B cell (primary cell): ENCODE results near the gene ADORA2A. TPM values are rescaled to one million over a fixed set of nuclear protein-coding genes. Genes with fewer than 3 reads are reported as not detected.

ENCODE experiments used
- ATAC-seq: fragments of 200-7000 bp; cut with Tn5 transposase; one replicate; pipeline ENCODE4 v1.10.0; 2021; ENCODE audit warnings: low read depth, mild to moderate bottlenecking, moderate number of reproducible peaks, moderate library complexity
- CTCF ChIA-PET: fragments of 350-600 bp; sonication (Branson Sonifier 250); formaldehyde crosslinking; loops from one replicate; lab custom pipeline; 2021; ENCODE audit warnings: antibody characterized with exemption, inconsistent platforms; lab: Charles Lee
- POLR2A ChIA-PET: fragments of 350-600 bp; sonication (Branson Sonifier 250); formaldehyde crosslinking; loops from one replicate; lab custom pipeline; 2021; ENCODE audit warnings: antibody characterized with exemption; lab: Charles Lee
- DNase-seq: peaks from one replicate; pipeline ENCODE4 v3.0.0; 2013
- H2AFZ ChIP-seq: 2 replicates; pipeline ENCODE4 v1.6.1; 2012; ENCODE audit warnings: mild to moderate bottlenecking, low read depth, low read length; ENCODE audit not compliant: insufficient read depth, poor library complexity, severe bottlenecking
- H3K27ac ChIP-seq, 2 donors: 1 replicate in 1 of 2; 2 replicates in 1 of 2; pipeline ENCODE4 v1.5.1; 2012 to 2013; ENCODE audit warnings: low read length in 2 of 2, mild to moderate bottlenecking in 2 of 2, moderate library complexity in 1 of 2
- H3K27me3 ChIP-seq, 4 experiments: fragments of 200-600 bp in 1 of 4; sonication (generic) in 1 of 4; replicated peaks in 1 of 4; 1 replicate in 2 of 4; 2 replicates in 2 of 4; pipeline versions ENCODE4 v1.6.1 to v1.7.0; 2013 to 2016; ENCODE audit warnings: low read length in 3 of 4, mild to moderate bottlenecking in 2 of 4, mixed read lengths in 1 of 4, moderate library complexity in 1 of 4; ENCODE audit not compliant: insufficient read depth in 4 of 4, control insufficient read depth in 3 of 4; ENCODE audit errors: control extremely low read depth in 1 of 4
- H3K36me3 ChIP-seq, 2 experiments: replicated peaks in 1 of 2; 1 replicate in 1 of 2; 2 replicates in 1 of 2; pipeline versions ENCODE4 v1.6.1 to v1.7.1; 2013; ENCODE audit warnings: low read length in 1 of 2; ENCODE audit not compliant: insufficient read depth in 2 of 2, control insufficient read depth in 1 of 2; ENCODE audit errors: control extremely low read depth in 1 of 2, extremely low read depth in 1 of 2
- H3K4me1 ChIP-seq, 2 donors: fragments of 200-600 bp in 1 of 2; sonication (generic) in 1 of 2; 1 replicate in 1 of 2; 2 replicates in 1 of 2; pipeline versions ENCODE4 v1.5.1 to v1.6.1; 2013 to 2017; ENCODE audit warnings: low read length in 2 of 2; ENCODE audit not compliant: control insufficient read depth in 2 of 2, insufficient read depth in 2 of 2
- H3K4me2 ChIP-seq: replicated peaks from 2 replicates; pipeline ENCODE3; 2012; ENCODE audit warnings: mild to moderate bottlenecking, low read depth, low read length; ENCODE audit not compliant: poor library complexity, severe bottlenecking
- H3K4me3 ChIP-seq, 5 experiments: fragments of 200-600 bp in 1 of 5; sonication (generic) in 1 of 5; 1 replicate in 3 of 5; 2 replicates in 2 of 5; pipeline versions ENCODE4 v1.5.1 to v1.7.0; 2011 to 2016; ENCODE audit warnings: low read length in 4 of 5, mild to moderate bottlenecking in 4 of 5, low read depth in 2 of 5, control low read depth in 1 of 5, moderate library complexity in 1 of 5; ENCODE audit not compliant: insufficient read depth in 1 of 5; ENCODE audit errors: control extremely low read depth in 1 of 5, extremely low read depth in 1 of 5
- H3K79me2 ChIP-seq: fragments of 200-600 bp; sonication (generic); one replicate; pipeline ENCODE4 v1.6.0; 2016; ENCODE audit warnings: low read length; ENCODE audit not compliant: control insufficient read depth, insufficient read depth
- H3K9ac ChIP-seq: fragments of 200-600 bp; sonication (generic); 2 replicates; pipeline ENCODE4 v1.6.1; 2017; ENCODE audit warnings: mild to moderate bottlenecking, low read length, moderate library complexity
- H3K9me3 ChIP-seq, 3 donors: one replicate each; pipeline versions ENCODE4 v1.6.1 to v1.7.1; 2013; ENCODE audit warnings: low read length in 2 of 3; ENCODE audit not compliant: control insufficient read depth in 2 of 3, insufficient read depth in 1 of 3; ENCODE audit errors: control extremely low read depth in 1 of 3
- H4K20me1 ChIP-seq: 2 replicates; pipeline ENCODE4 v1.6.0; 2012; ENCODE audit warnings: mild to moderate bottlenecking, low read length; ENCODE audit not compliant: insufficient read depth, control insufficient read depth, poor library complexity, severe bottlenecking
- H3K27ac Mint-ChIP-seq: one replicate; pipeline ENCODE4 v1.8.0; 2021; ENCODE audit warnings: mixed read lengths
- H3K27me3 Mint-ChIP-seq: one replicate; pipeline ENCODE4 v1.8.0; 2021; ENCODE audit warnings: mixed read lengths
- H3K4me1 Mint-ChIP-seq: one replicate; pipeline ENCODE4 v1.8.0; 2021; ENCODE audit warnings: mixed read lengths
- H3K4me3 Mint-ChIP-seq: one replicate; pipeline ENCODE4 v1.8.0; 2021; ENCODE audit warnings: mixed read lengths
- H3K9me3 Mint-ChIP-seq: one replicate; pipeline ENCODE4 v1.8.0; 2022; ENCODE audit warnings: mixed read lengths; ENCODE audit not compliant: insufficient read depth
- EZH2 ChIP-seq: IDR thresholded peaks from 2 replicates; pipeline ENCODE4 v1.6.1; 2012; ENCODE audit warnings: borderline replicate concordance, low read depth, mild to moderate bottlenecking, moderate library complexity, low read length; ENCODE audit not compliant: insufficient read depth, poor library complexity, severe bottlenecking
- WGBS: methylation state at CpG from one replicate; pipeline ENCODE4 v1.1.5; 2013; ENCODE audit warnings: missing lambda C conversion rate; ENCODE audit not compliant: insufficient coverage; 5-methylcytosine and 5-hydroxymethylcytosine counted together
- intact Hi-C: fragments of 100-400 bp; cut with micrococcal nuclease; formaldehyde crosslinking; loops from one replicate; pipeline ENCODE4 v1.10.0; 2022
- polyA plus RNA-seq: library from polyadenylated mRNA; depleted of rRNA; stranded (reverse); fragments of >200 nt; gene quantifications from 2 replicates; pipeline ENCODE4 v1.2.3, GENCODE V29; 2012
- total RNA-seq, 2 donors: library from RNA; stranded (reverse); fragments of 120-200 nt in 1 of 2; gene quantifications; 1 replicate in 1 of 2; 2 replicates in 1 of 2; pipeline versions ENCODE4 v1.2.3 to v1.2.4, GENCODE V29; 2013 to 2022
- TF ChIP-seq, protein P1 (sequence below): fragments of 200-600 bp; IDR thresholded peaks from one replicate; pipeline ENCODE4 v1.8.0; 2022; ENCODE audit warnings: antibody characterized with exemption, mild to moderate bottlenecking

Gene ADORA2A
- total and polyA plus RNA-seq, 2 donors (not counting 1 experiment from before 2014, with no cell fraction given), result 30.5 to 45.4 TPM

DNA sequence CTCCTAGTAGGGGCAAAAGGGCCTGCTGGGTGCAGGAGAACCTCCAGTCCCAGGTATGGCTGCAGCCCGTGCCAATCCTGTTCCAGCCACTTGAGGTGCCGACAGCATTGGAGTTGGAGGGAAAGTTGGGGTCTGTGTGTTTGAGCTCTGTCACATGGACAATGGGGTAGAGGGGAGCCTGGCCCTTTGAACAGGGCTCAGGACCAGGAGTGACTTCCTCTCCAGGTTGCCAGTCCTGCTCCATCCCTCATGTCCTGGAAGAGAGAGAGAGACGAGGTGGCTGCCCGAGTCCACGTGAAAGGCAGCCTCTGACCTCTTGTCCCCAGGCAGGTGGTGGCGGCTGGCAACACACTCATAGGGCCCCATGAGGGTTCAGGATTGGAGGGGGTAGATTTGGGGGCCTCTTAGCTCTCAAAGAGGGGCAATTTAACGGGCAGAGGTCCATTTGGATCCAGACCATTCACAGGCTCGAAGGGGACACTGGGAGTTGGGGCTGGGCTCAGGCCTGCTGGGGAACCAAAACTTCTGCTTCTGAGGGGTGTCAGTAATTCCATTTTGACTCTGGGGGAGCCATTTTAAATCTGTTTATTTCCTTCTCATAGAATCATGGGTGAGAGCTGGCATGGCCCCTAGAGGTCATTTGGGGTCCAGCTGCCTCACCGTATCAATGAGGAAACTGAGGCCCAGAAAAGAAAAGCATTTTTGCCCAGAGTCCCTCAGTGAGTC lies 4.1 kb downstream of the ADORA2A start:
- ChIA-PET POLR2A (no interaction called here), CTCF (interaction anchor here (1.5 to 8.3 kb wide), 3 partner anchors 7 to 94 kb away, joined by 5 to 147 read pairs (median 6); partner anchors contain the start of gene ADORA2A)
- H3K27me3 ChIP-seq, result no peaks in the 10 kb centered on the region
- H3K4me1 ChIP-seq, result peaks cover 94 to 100% of the 10 kb centered on the region in 2 donors
- no peak for TF ChIP-seq EZH2
- TF ChIP-seq, protein P1, sequence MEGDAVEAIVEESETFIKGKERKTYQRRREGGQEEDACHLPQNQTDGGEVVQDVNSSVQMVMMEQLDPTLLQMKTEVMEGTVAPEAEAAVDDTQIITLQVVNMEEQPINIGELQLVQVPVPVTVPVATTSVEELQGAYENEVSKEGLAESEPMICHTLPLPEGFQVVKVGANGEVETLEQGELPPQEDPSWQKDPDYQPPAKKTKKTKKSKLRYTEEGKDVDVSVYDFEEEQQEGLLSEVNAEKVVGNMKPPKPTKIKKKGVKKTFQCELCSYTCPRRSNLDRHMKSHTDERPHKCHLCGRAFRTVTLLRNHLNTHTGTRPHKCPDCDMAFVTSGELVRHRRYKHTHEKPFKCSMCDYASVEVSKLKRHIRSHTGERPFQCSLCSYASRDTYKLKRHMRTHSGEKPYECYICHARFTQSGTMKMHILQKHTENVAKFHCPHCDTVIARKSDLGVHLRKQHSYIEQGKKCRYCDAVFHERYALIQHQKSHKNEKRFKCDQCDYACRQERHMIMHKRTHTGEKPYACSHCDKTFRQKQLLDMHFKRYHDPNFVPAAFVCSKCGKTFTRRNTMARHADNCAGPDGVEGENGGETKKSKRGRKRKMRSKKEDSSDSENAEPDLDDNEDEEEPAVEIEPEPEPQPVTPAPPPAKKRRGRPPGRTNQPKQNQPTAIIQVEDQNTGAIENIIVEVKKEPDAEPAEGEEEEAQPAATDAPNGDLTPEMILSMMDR, result no peak
- no peak overlapping the region for H2AFZ ChIP-seq
- Mint-ChIP-seq H3K4me1 (peaks cover 97% of the 10 kb centered on the region), H3K27me3 (no peaks in the 10 kb centered on the region), H3K27ac (peak overlapping the region; percentile 87), H3K9me3 (no peaks in the 10 kb centered on the region), H3K4me3 (peak overlapping the region; percentile 61)
- peak overlapping the region; percentile 29 to 98 for H3K27ac ChIP-seq
- ATAC-seq, result no peak
- intact Hi-C loops, result loop anchor here (10.0 kb wide), 2 partner anchors 597 to 1133 kb away; partner anchors contain the start of genes DERL3 and GRK3
- H3K4me3 ChIP-seq, result no peak overlapping the region
- H3K9ac ChIP-seq, result no peak overlapping the region
- H3K4me2 ChIP-seq, result peak overlapping the region; percentile 78
- H3K79me2 ChIP-seq, result peaks cover 86% of the 10 kb centered on the region
- no peaks in the 10 kb centered on the region for H3K9me3 ChIP-seq
- no peaks in the 10 kb centered on the region for H4K20me1 ChIP-seq
- DNase-seq, result no peak
- H3K36me3 ChIP-seq, result peaks cover 0 to 14% of the 10 kb centered on the region in 2 experiments
- whole genome bisulfite sequencing, result 78% methylated on average over 5 of the region's 9 CpGs
